HTERT RPE-1 (cell line): ENCODE measurements around the gene SLITRK3.
"Not testable (repeated sequence)": the region's sequence is repeated elsewhere in the genome, so short reads cannot be mapped to it uniquely, and the experiment has no call there.

Source experiments
- in situ Hi-C: fragments of 300-500 bp; cut with MboI; formaldehyde crosslinking; loops from 4 replicates; pipeline ENCODE4 v1.14.3; 2020; ENCODE audit warnings: low sequenced_read_pairs

The SLITRK3 gene

GRCh38 chr3:165192610-165193192, 3.5 kb downstream of the SLITRK3 start:
- in situ Hi-C loops = no loop called here

- in situ Hi-C loops = no loop called here
Observed at GRCh38 chr3:165191491-165191890, 4.7 kb downstream of the SLITRK3 start.

GRCh38 chr3:165188452-165188851, 7.7 kb downstream of the SLITRK3 start:
- in situ Hi-C loops = no loop called here

- in situ Hi-C loops = no loop called here
Observed at GRCh38 chr3:165185707-165186327, 10.4 kb downstream of the SLITRK3 start.

GRCh38 chr3:165181556-165181955, 14.6 kb downstream of the SLITRK3 start:
- in situ Hi-C loops = no loop called here

GRCh38 chr3:165170236-165170635, 25.9 kb downstream of the SLITRK3 start:
- in situ Hi-C loops = no loop called here

GRCh38 chr3:165169368-165169767, 26.8 kb downstream of the SLITRK3 start:
- in situ Hi-C loops = no loop called here

GRCh38 chr3:165162883-165163282, 33.3 kb downstream of the SLITRK3 start:
- in situ Hi-C loops = no loop called here

- in situ Hi-C loops = no loop called here
Observed at GRCh38 chr3:165159760-165160421, 36.3 kb downstream of the SLITRK3 start.

GRCh38 chr3:165158011-165158410, 38.2 kb downstream of the SLITRK3 start:
- in situ Hi-C loops = no loop called here

GRCh38 chr3:165156757-165157420, 39.3 kb downstream of the SLITRK3 start:
- in situ Hi-C loops = no loop called here

GRCh38 chr3:165148876-165149441, 47.2 kb downstream of the SLITRK3 start:
- in situ Hi-C loops = no loop called here

GRCh38 chr3:165144271-165144670, 51.9 kb downstream of the SLITRK3 start:
- in situ Hi-C loops = no loop called here

- in situ Hi-C loops = not testable (repeated sequence)
Observed at GRCh38 chr3:165139918-165140317, 56.3 kb downstream of the SLITRK3 start.
